ENCODE results near the gene SMS. TPM values are rescaled to one million over a fixed set of nuclear protein-coding genes. Genes with fewer than 3 reads are reported as not detected.

The SMS gene
- total RNA-seq, 2 experiments from 2014 or later = 89.0 to 91.8 TPM

GRCh38 chrX:22026731-22027130, 86.2 kb downstream of the SMS start:
- no peaks in the 10 kb centered on the region for H3K27me3 Mint-ChIP-seq (ENCODE audit: low read depth)
- no peak for DNase-seq
- CTCF ChIA-PET = no interaction called here
- H3K4me3 Mint-ChIP-seq = no peak overlapping the region
- POLR2A ChIA-PET = no interaction called here
- H3K36me3 Mint-ChIP-seq (ENCODE audit: low read depth) = no peaks in the 10 kb centered on the region
- no peak for ATAC-seq
- H3K27ac Mint-ChIP-seq = no peak overlapping the region
- no peaks in the 10 kb centered on the region for H3K9me3 Mint-ChIP-seq (ENCODE audit: insufficient read depth)
- H3K4me1 Mint-ChIP-seq (ENCODE audit: low read depth) = no peaks in the 10 kb centered on the region

GRCh38 chrX:22032084-22032483, 91.6 kb downstream of the SMS start, which contains the start of gene PHEX:
Gene PHEX, plus strand, starts transcription at chrX:22032325. Its CDS starts 681 bp downstream, at chrX:22033006.
- no peak for DNase-seq
- no peaks in the 10 kb centered on the region for H3K27me3 Mint-ChIP-seq (ENCODE audit: low read depth)
- ChIA-PET CTCF (no interaction called here), POLR2A (no interaction called here)
- no peak within 1 kb of the TSS for H3K4me3 Mint-ChIP-seq
- no peaks in the 10 kb centered on the region for H3K36me3 Mint-ChIP-seq (ENCODE audit: low read depth)
- peaks cover 5% of the 10 kb centered on the region for H3K4me1 Mint-ChIP-seq (ENCODE audit: low read depth)
- H3K27ac Mint-ChIP-seq = no peak within 1 kb of the TSS
- no peaks in the 10 kb centered on the region for H3K9me3 Mint-ChIP-seq (ENCODE audit: insufficient read depth)
- ATAC-seq = no peak

GRCh38 chrX:22032506-22032905, 92.0 kb downstream of the SMS start:
- ATAC-seq = no peak
- Mint-ChIP-seq H3K36me3 (ENCODE audit: low read depth) (no peaks in the 10 kb centered on the region), H3K4me3 (no peak overlapping the region), H3K27ac (no peak overlapping the region), H3K4me1 (ENCODE audit: low read depth) (peaks cover 8% of the 10 kb centered on the region), H3K27me3 (ENCODE audit: low read depth) (no peaks in the 10 kb centered on the region), H3K9me3 (ENCODE audit: insufficient read depth) (no peaks in the 10 kb centered on the region)
- POLR2A ChIA-PET = no interaction called here
- CTCF ChIA-PET = no interaction called here
- DNase-seq = no peak

GRCh38 chrX:22033818-22034217, 93.3 kb downstream of the SMS start:
- ATAC-seq (no peak), DNase-seq (no peak)
- ChIA-PET POLR2A (no interaction called here), CTCF (no interaction called here)
- no peaks in the 10 kb centered on the region for H3K27me3 Mint-ChIP-seq (ENCODE audit: low read depth)
- peaks cover 15% of the 10 kb centered on the region for H3K4me1 Mint-ChIP-seq (ENCODE audit: low read depth)
- H3K36me3 Mint-ChIP-seq (ENCODE audit: low read depth) = no peaks in the 10 kb centered on the region
- H3K4me3 Mint-ChIP-seq = no peak overlapping the region
- H3K27ac Mint-ChIP-seq = no peak overlapping the region
- no peaks in the 10 kb centered on the region for H3K9me3 Mint-ChIP-seq (ENCODE audit: insufficient read depth)

- H3K27me3 Mint-ChIP-seq (ENCODE audit: low read depth) = no peaks in the 10 kb centered on the region
- CTCF ChIA-PET = interaction anchor here (2.2 kb wide), 1 partner anchor 50 kb away, joined by 7 read pairs; no protein-coding TSS in a partner anchor
- H3K9me3 Mint-ChIP-seq (ENCODE audit: insufficient read depth) = no peaks in the 10 kb centered on the region
These were observed 94.7 kb downstream of the SMS start for GRCh38 chrX:22035236-22035635.

GRCh38 chrX:22037225-22037624, 96.7 kb downstream of the SMS start:
- DNase-seq (no peak), ATAC-seq (no peak)
- no peak overlapping the region for H3K27ac Mint-ChIP-seq
- ChIA-PET CTCF (interaction anchor here (1.5 to 2.2 kb wide), 2 partner anchors 52 to 98 kb away, joined by 3 to 7 read pairs; no protein-coding TSS in a partner anchor), POLR2A (no interaction called here)
- H3K4me3 Mint-ChIP-seq = no peak overlapping the region
- H3K36me3 Mint-ChIP-seq (ENCODE audit: low read depth) = no peaks in the 10 kb centered on the region
- H3K27me3 Mint-ChIP-seq (ENCODE audit: low read depth) = no peaks in the 10 kb centered on the region
- no peaks in the 10 kb centered on the region for H3K9me3 Mint-ChIP-seq (ENCODE audit: insufficient read depth)
- H3K4me1 Mint-ChIP-seq (ENCODE audit: low read depth) = peaks cover 29% of the 10 kb centered on the region

More at GRCh38 chrX:22035236-22035635, 94.7 kb downstream of the SMS start:
- Mint-ChIP-seq H3K36me3 (ENCODE audit: low read depth) (no peaks in the 10 kb centered on the region), H3K27ac (no peak overlapping the region), H3K4me1 (ENCODE audit: low read depth) (peaks cover 17% of the 10 kb centered on the region), H3K4me3 (no peak overlapping the region)
- ATAC-seq (no peak), DNase-seq (no peak)
- POLR2A ChIA-PET = no interaction called here

GRCh38 chrX:22037911-22038537, 97.5 kb downstream of the SMS start:
- CTCF ChIA-PET = no interaction called here
- no peaks in the 10 kb centered on the region for H3K9me3 Mint-ChIP-seq (ENCODE audit: insufficient read depth)
- POLR2A ChIA-PET = no interaction called here
- peaks cover 25% of the 10 kb centered on the region for H3K4me1 Mint-ChIP-seq (ENCODE audit: low read depth)
- DNase-seq (no peak), ATAC-seq (no peak)
- no peaks in the 10 kb centered on the region for H3K27me3 Mint-ChIP-seq (ENCODE audit: low read depth)
- peak overlapping the region; percentile 60 for H3K27ac Mint-ChIP-seq
- peak overlapping the region; percentile 51 for H3K4me3 Mint-ChIP-seq
- no peaks in the 10 kb centered on the region for H3K36me3 Mint-ChIP-seq (ENCODE audit: low read depth)

GRCh38 chrX:22039541-22039940, 99.0 kb downstream of the SMS start:
- DNase-seq (no peak), ATAC-seq (no peak)
- Mint-ChIP-seq H3K4me3 (no peak overlapping the region), H3K4me1 (ENCODE audit: low read depth) (peaks cover 25% of the 10 kb centered on the region), H3K27me3 (ENCODE audit: low read depth) (no peaks in the 10 kb centered on the region), H3K36me3 (ENCODE audit: low read depth) (no peaks in the 10 kb centered on the region), H3K27ac (no peak overlapping the region), H3K9me3 (ENCODE audit: insufficient read depth) (no peaks in the 10 kb centered on the region)
- ChIA-PET CTCF (no interaction called here), POLR2A (no interaction called here)

GRCh38 chrX:22040184-22040583, 99.7 kb downstream of the SMS start:
- Mint-ChIP-seq H3K4me3 (no peak overlapping the region), H3K27ac (peak overlapping the region; percentile 52), H3K4me1 (ENCODE audit: low read depth) (peaks cover 25% of the 10 kb centered on the region), H3K36me3 (ENCODE audit: low read depth) (no peaks in the 10 kb centered on the region), H3K9me3 (ENCODE audit: insufficient read depth) (no peaks in the 10 kb centered on the region), H3K27me3 (ENCODE audit: low read depth) (no peaks in the 10 kb centered on the region)
- ATAC-seq (no peak), DNase-seq (no peak)
- ChIA-PET POLR2A (no interaction called here), CTCF (no interaction called here)

GRCh38 chrX:22041907-22042530, 101.5 kb downstream of the SMS start:
- POLR2A ChIA-PET = interaction anchor here (0.8 kb wide), 1 partner anchor 19 kb away, joined by 3 read pairs; no protein-coding TSS in a partner anchor
- H3K36me3 Mint-ChIP-seq (ENCODE audit: low read depth) = no peaks in the 10 kb centered on the region
- no peaks in the 10 kb centered on the region for H3K27me3 Mint-ChIP-seq (ENCODE audit: low read depth)
- no peak overlapping the region for H3K27ac Mint-ChIP-seq
- DNase-seq (no peak), ATAC-seq (no peak)
- no peaks in the 10 kb centered on the region for H3K9me3 Mint-ChIP-seq (ENCODE audit: insufficient read depth)
- peaks cover 25% of the 10 kb centered on the region for H3K4me1 Mint-ChIP-seq (ENCODE audit: low read depth)
- H3K4me3 Mint-ChIP-seq = no peak overlapping the region
- CTCF ChIA-PET = interaction anchor here (0.8 kb wide), 1 partner anchor 94 kb away, joined by 3 read pairs; no protein-coding TSS in a partner anchor

- H3K4me3 Mint-ChIP-seq = no peak overlapping the region
- CTCF ChIA-PET = interaction anchor here (1.2 kb wide), 1 partner anchor 109 kb away, joined by 3 read pairs; no protein-coding TSS in a partner anchor
- POLR2A ChIA-PET = no interaction called here
These were observed 103.4 kb downstream of the SMS start for GRCh38 chrX:22043872-22044271.

More at GRCh38 chrX:22043872-22044271, 103.4 kb downstream of the SMS start:
- DNase-seq (no peak), ATAC-seq (no peak)
- Mint-ChIP-seq H3K9me3 (ENCODE audit: insufficient read depth) (no peaks in the 10 kb centered on the region), H3K36me3 (ENCODE audit: low read depth) (no peaks in the 10 kb centered on the region), H3K27me3 (ENCODE audit: low read depth) (no peaks in the 10 kb centered on the region), H3K4me1 (ENCODE audit: low read depth) (peaks cover 15% of the 10 kb centered on the region), H3K27ac (no peak overlapping the region)

All from activated CD8-positive, alpha-beta T cell treated with anti-CD3 and anti-CD28 coated beads, Interleukin-2, amount 10 ng/mL, durations not matched to agents 7 days and 5 days (primary cell).